Measurements from ENCODE around the gene FH.

The FH gene

DNA sequence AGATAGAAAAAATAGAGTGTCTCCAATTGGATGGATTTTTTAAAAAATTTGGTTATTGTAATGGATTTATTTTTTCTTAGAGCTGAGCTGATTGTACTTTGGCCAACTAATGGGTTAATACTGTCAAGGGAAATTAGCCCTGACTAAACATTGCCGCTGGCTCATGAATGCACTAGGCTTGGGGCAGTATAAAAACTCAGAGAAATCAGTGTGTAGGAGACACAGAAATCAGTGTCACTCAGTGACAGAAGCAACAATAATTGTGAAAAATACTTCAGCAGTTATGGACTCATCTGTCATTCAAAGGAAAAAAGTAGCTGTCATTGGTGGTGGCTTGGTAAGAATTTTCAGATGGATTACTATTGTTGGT, 12.6 kb upstream of the FH start, which contains the start of gene KMO:
TSS of gene KMO (plus strand) at position 217 of the 370 bp plus-strand sequence. CDS start at position 284, 67 bp downstream.
- Histone ChIP-seq H3K9me3 (ENCODE audit: severe bottlenecking) (no peaks in the 10 kb centered on the region), H3K27ac (no peak within 1 kb of the TSS), H3K4me3 (ENCODE audit: low read depth, low read length) (peak within 1 kb of the TSS; percentile 86), H3K36me3 (no peaks in the 10 kb centered on the region), H3K27me3 (ENCODE audit: insufficient read depth, low read depth, severe bottlenecking) (no peaks in the 10 kb centered on the region)
- TF ChIP-seq, protein P1, sequence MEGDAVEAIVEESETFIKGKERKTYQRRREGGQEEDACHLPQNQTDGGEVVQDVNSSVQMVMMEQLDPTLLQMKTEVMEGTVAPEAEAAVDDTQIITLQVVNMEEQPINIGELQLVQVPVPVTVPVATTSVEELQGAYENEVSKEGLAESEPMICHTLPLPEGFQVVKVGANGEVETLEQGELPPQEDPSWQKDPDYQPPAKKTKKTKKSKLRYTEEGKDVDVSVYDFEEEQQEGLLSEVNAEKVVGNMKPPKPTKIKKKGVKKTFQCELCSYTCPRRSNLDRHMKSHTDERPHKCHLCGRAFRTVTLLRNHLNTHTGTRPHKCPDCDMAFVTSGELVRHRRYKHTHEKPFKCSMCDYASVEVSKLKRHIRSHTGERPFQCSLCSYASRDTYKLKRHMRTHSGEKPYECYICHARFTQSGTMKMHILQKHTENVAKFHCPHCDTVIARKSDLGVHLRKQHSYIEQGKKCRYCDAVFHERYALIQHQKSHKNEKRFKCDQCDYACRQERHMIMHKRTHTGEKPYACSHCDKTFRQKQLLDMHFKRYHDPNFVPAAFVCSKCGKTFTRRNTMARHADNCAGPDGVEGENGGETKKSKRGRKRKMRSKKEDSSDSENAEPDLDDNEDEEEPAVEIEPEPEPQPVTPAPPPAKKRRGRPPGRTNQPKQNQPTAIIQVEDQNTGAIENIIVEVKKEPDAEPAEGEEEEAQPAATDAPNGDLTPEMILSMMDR (IDR thresholded peaks at IDR 0.05; ENCODE audit: low read depth, low read length) = no peak
- DNase-seq = no peak

- TF ChIP-seq, protein P1 (IDR thresholded peaks at IDR 0.05; ENCODE audit: low read depth, low read length) = no peak
- Histone ChIP-seq H3K4me3 (ENCODE audit: low read depth, low read length) (peak overlapping the region; percentile 86), H3K27me3 (ENCODE audit: insufficient read depth, low read depth, severe bottlenecking) (no peaks in the 10 kb centered on the region), H3K27ac (no peak overlapping the region), H3K36me3 (no peaks in the 10 kb centered on the region), H3K9me3 (ENCODE audit: severe bottlenecking) (no peaks in the 10 kb centered on the region)
- no peak for DNase-seq
Measured at GRCh38 chr1:241531195-241532161, 11.9 kb upstream of the FH start.

GRCh38 chr1:241527146-241527545, 7.6 kb upstream of the FH start:
- DNase-seq = no peak

DNA sequence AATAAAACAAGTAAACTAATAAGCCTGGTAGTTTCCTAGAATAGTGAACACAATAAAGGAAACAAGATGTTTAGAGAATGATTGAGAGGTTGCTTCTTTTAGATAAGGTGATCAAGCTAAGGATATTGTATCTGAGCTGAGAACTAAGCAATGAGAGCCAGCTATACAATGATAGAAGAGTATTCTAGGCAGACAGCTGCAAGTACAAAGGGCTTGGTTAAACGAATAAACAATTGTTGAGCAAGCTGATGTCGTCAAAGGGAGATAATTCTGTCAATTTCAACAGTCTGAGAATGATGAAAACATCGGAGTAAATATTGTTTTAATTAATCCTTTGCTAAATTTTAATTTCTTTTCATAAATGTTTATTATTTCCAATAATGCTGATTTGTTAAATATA, 5.5 kb upstream of the FH start:
- Histone ChIP-seq H3K36me3 (no peaks in the 10 kb centered on the region), H3K4me3 (ENCODE audit: low read depth, low read length) (no peak overlapping the region), H3K27ac (no peak overlapping the region), H3K9me3 (ENCODE audit: severe bottlenecking) (no peaks in the 10 kb centered on the region), H3K27me3 (ENCODE audit: insufficient read depth, low read depth, severe bottlenecking) (no peaks in the 10 kb centered on the region)
- DNase-seq = no peak
- TF ChIP-seq, protein P1 (IDR thresholded peaks at IDR 0.05; ENCODE audit: low read depth, low read length) = no peak

More at GRCh38 chr1:241527146-241527545, 7.6 kb upstream of the FH start:
- H3K36me3 ChIP-seq = no peaks in the 10 kb centered on the region
- TF ChIP-seq, protein P1 (IDR thresholded peaks at IDR 0.05; ENCODE audit: low read depth, low read length) = no peak
- no peak overlapping the region for H3K4me3 ChIP-seq (ENCODE audit: low read depth, low read length)
- H3K9me3 ChIP-seq (ENCODE audit: severe bottlenecking) = no peaks in the 10 kb centered on the region
- no peak overlapping the region for H3K27ac ChIP-seq
- no peaks in the 10 kb centered on the region for H3K27me3 ChIP-seq (ENCODE audit: insufficient read depth, low read depth, severe bottlenecking)

GRCh38 chr1:241521718-241522117, 2.2 kb upstream of the FH start:
- Histone ChIP-seq H3K36me3 (peaks cover 9% of the 10 kb centered on the region), H3K4me3 (ENCODE audit: low read depth, low read length) (no peak overlapping the region), H3K27ac (no peak overlapping the region), H3K27me3 (ENCODE audit: insufficient read depth, low read depth, severe bottlenecking) (no peaks in the 10 kb centered on the region), H3K9me3 (ENCODE audit: severe bottlenecking) (no peaks in the 10 kb centered on the region)
- TF ChIP-seq, protein P1 (IDR thresholded peaks at IDR 0.05; ENCODE audit: low read depth, low read length) = no peak
- no peak for DNase-seq
